Adrenal gland (tissue), 5 donors: ENCODE data around the gene STEAP2.

Source experiments
- CTCF ChIP-seq, 6 experiments: fragments of 450-650 bp in 4 of 6; fragments of 200-600 bp in 2 of 6; sonication (generic) in 1 of 6; IDR thresholded peaks; 1 replicate in 5 of 6; 2 replicates in 1 of 6; pipeline versions ENCODE4 v1.5.1 to v1.8.0; 2016 to 2021; ENCODE audit warnings: antibody characterized with exemption in 6 of 6, mild to moderate bottlenecking in 2 of 6, moderate library complexity in 1 of 6
- POLR2A ChIP-seq, 2 donors: fragments of 450-650 bp; IDR thresholded peaks; one replicate each; pipeline ENCODE4 v1.6.1; 2017; ENCODE audit warnings: antibody characterized with exemption in 2 of 2, mild to moderate bottlenecking in 2 of 2, moderate library complexity in 1 of 2
- donor health status: DM: no; HTN: no; CAD: no.

GRCh38 chr7:90173127-90173844 is 38.3 kb upstream of the STEAP2 start:
- TF ChIP-seq CTCF (IDR thresholded peaks at IDR 0.05) (no peak), POLR2A (IDR thresholded peaks at IDR 0.05) (no peak)
